ENCODE measurements around the gene SLC8A1. TPM values are rescaled to one million over a fixed set of nuclear protein-coding genes. Genes with fewer than 3 reads are reported as not detected.
A peak's percentile ranks its signal among the peaks of the same experiment; 100 is the strongest.

Gene SLC8A1
- total RNA-seq, 1 donor from 2014 or later, result 30.6 TPM

- DNase-seq, result peak; percentile 36
Observed at GRCh38 chr2:40353231-40353630, 98.7 kb downstream of the SLC8A1 start.

- DNase-seq, result no peak
Observed at GRCh38 chr2:40352703-40353099, 99.2 kb downstream of the SLC8A1 start.

- peak; percentile 46 for DNase-seq
Observed at GRCh38 chr2:40352041-40352702, 99.7 kb downstream of the SLC8A1 start.

GRCh38 chr2:40348665-40349064 is 103.2 kb downstream of the SLC8A1 start:
- DNase-seq, result no peak

- no peak for DNase-seq
Observed at GRCh38 chr2:40348038-40348437, 103.9 kb downstream of the SLC8A1 start.

GRCh38 chr2:40346535-40347354 is 105.1 kb downstream of the SLC8A1 start:
- peak; percentile 41 for DNase-seq

- DNase-seq, result peak; percentile 25
Observed at GRCh38 chr2:40344364-40344763, 107.5 kb downstream of the SLC8A1 start.

GRCh38 chr2:40343902-40344301 is 108.0 kb downstream of the SLC8A1 start:
- no peak for DNase-seq

GRCh38 chr2:40341198-40341597 is 110.7 kb downstream of the SLC8A1 start:
- no peak for DNase-seq

GRCh38 chr2:40339026-40339425 is 112.9 kb downstream of the SLC8A1 start:
- no peak for DNase-seq

- DNase-seq, result peak; percentile 69
Observed at GRCh38 chr2:40332191-40332826, 119.6 kb downstream of the SLC8A1 start.

GRCh38 chr2:40330096-40330495 is 121.8 kb downstream of the SLC8A1 start:
- no peak for DNase-seq

GRCh38 chr2:40329739-40330030 is 122.2 kb downstream of the SLC8A1 start:
- DNase-seq, result no peak

GRCh38 chr2:40325116-40325515 is 126.8 kb downstream of the SLC8A1 start:
- no peak for DNase-seq

GRCh38 chr2:40324656-40325055 is 127.2 kb downstream of the SLC8A1 start:
- no peak for DNase-seq

GRCh38 chr2:40321822-40322221 is 130.1 kb downstream of the SLC8A1 start:
- no peak for DNase-seq

- no peak for DNase-seq
Observed at GRCh38 chr2:40321016-40321623, 130.8 kb downstream of the SLC8A1 start.

GRCh38 chr2:40318921-40319320 is 133.0 kb downstream of the SLC8A1 start:
- no peak for DNase-seq

GRCh38 chr2:40317761-40318160 is 134.1 kb downstream of the SLC8A1 start:
- no peak for DNase-seq

- no peak for DNase-seq
Observed at GRCh38 chr2:40317046-40317445, 134.8 kb downstream of the SLC8A1 start.

- no peak for DNase-seq
Observed at GRCh38 chr2:40316620-40317019, 135.3 kb downstream of the SLC8A1 start.

GRCh38 chr2:40315683-40316082 is 136.2 kb downstream of the SLC8A1 start:
- DNase-seq, result peak; percentile 56

- DNase-seq, result no peak
Observed at GRCh38 chr2:40311026-40311425, 140.9 kb downstream of the SLC8A1 start.

All from tongue (tissue), 2 donors.